ENCODE measurements around the gene LGALS16. TPM values are rescaled to one million over a fixed set of nuclear protein-coding genes. Genes with fewer than 3 reads are reported as not detected.
A peak's percentile ranks its signal among the peaks of the same experiment; 100 is the strongest.
"Not testable (repeated sequence)": the region's sequence is repeated elsewhere in the genome, so short reads cannot be mapped to it uniquely, and the experiment has no call there.

Gene LGALS16
- total RNA-seq, 1 experiment from 2014 or later = not detected

DNA sequence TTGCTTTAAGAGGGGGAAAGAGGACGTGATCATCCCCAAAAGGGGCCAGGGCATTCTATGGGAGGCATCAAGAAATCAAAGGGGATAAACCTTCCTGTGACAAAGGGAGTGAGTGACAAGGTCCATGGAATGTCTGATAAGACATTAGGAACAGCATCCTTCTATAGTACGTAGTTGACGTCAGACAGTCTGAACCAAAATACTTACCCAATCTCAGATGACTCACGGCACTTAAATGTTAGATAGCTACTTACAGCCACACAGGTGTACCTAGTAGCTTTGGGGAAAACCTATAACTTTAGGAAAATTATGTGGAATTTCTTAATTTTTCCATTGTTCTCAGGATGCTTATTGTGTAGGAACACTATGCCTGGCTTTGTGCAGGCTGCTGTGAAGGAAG, 4.9 kb downstream of the LGALS16 start:
- H3K4me3 ChIP-seq (ENCODE audit: insufficient read depth, low read depth, low read length) = no peak overlapping the region
- no peaks in the 10 kb centered on the region; the same call in 1 of the 2 replicates for H3K27me3 ChIP-seq (ENCODE audit: control insufficient read depth, insufficient read depth, low read length)
- no peak for DNase-seq
- H3K36me3 ChIP-seq (replicated peaks; ENCODE audit: control insufficient read depth, insufficient read depth, low read length) = no peaks in the 10 kb centered on the region

- DNase-seq = no peak
- H3K36me3 ChIP-seq (replicated peaks; ENCODE audit: control insufficient read depth, insufficient read depth, low read length) = no peaks in the 10 kb centered on the region
- H3K4me3 ChIP-seq (ENCODE audit: insufficient read depth, low read depth, low read length) = no peak overlapping the region
Measured at GRCh38 chr19:39661565-39661964, 5.9 kb downstream of the LGALS16 start.

DNA sequence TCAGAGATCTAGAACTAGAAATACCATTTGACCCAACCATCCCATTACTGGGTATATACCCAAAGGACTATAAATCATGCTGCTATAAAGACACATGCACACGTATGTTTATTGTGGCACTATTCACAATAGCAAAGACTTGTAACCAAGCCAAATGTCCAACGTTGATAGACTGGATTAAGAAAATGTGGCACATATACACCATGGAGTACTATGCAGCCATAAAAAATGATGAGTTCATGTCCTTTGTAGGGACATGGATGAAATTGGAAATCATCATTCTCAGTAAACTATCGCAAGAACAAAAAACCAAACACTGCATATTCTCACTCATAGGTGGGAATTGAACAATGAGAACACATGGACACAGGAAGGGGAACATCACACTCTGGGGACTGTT, 14.1 kb downstream of the LGALS16 start:
- H3K27me3 ChIP-seq (ENCODE audit: control insufficient read depth, insufficient read depth, low read length); DNase-seq; H3K36me3 ChIP-seq (replicated peaks; ENCODE audit: control insufficient read depth, insufficient read depth, low read length); H3K4me3 ChIP-seq (ENCODE audit: insufficient read depth, low read depth, low read length): not testable (repeated sequence)

More at GRCh38 chr19:39661565-39661964, 5.9 kb downstream of the LGALS16 start:
- H3K27me3 ChIP-seq (ENCODE audit: control insufficient read depth, insufficient read depth, low read length) = no peaks in the 10 kb centered on the region; the same call in 1 of the 2 replicates

DNA sequence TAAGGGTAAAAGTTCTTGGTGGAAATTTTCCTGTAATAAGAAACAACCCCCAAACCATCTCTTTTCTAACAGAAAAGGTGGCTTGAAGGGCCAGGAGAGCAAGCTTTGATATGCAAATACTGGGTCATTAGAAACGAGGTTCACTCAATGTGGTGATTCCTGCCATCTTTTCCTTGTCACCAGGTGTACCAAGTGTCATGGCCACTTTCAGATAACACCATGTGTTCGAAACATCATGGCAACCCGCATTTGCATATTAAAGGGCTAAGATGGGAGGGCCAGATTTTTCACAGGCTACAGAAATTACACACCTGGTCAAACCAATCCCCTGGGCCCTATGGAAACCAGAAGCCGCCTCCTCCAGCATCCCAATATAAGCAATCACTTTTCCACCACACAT, 15.3 kb downstream of the LGALS16 start:
- Histone ChIP-seq H3K36me3 (replicated peaks; ENCODE audit: control insufficient read depth, insufficient read depth, low read length) (no peaks in the 10 kb centered on the region), H3K27me3 (ENCODE audit: control insufficient read depth, insufficient read depth, low read length) (no peaks in the 10 kb centered on the region), H3K4me3 (ENCODE audit: insufficient read depth, low read depth, low read length) (no peak overlapping the region)
- DNase-seq = no peak

- no peak overlapping the region for H3K4me3 ChIP-seq (ENCODE audit: insufficient read depth, low read depth, low read length)
- DNase-seq = peak; percentile 35
- no peaks in the 10 kb centered on the region for H3K27me3 ChIP-seq (ENCODE audit: control insufficient read depth, insufficient read depth, low read length)
- no peaks in the 10 kb centered on the region for H3K36me3 ChIP-seq (replicated peaks; ENCODE audit: control insufficient read depth, insufficient read depth, low read length)
Measured at GRCh38 chr19:39671739-39672363, 16.1 kb downstream of the LGALS16 start.

- Histone ChIP-seq H3K36me3 (replicated peaks; ENCODE audit: control insufficient read depth, insufficient read depth, low read length) (no peaks in the 10 kb centered on the region), H3K27me3 (ENCODE audit: control insufficient read depth, insufficient read depth, low read length) (no peaks in the 10 kb centered on the region), H3K4me3 (ENCODE audit: insufficient read depth, low read depth, low read length) (no peak overlapping the region)
- DNase-seq = no peak
Measured at GRCh38 chr19:39672473-39672872, 16.8 kb downstream of the LGALS16 start.

DNA sequence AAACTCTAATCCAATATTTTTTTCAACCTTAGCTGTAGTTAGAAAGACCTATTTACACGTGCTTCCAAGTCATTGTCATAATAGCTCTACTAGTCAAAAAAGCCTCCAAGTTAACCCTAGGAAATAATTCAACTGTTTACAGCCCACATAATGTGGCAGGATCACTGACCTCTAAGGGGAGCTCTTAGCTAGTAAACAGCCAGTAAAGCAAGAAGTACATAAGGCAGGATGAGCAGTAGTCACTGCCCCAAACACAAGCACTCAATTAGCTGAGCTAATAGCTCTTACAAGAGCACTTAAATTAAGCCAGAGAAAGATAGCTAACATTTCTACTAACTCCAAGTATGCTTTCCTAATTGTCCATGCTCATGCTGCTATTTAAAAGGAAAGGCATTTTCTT, 18.1 kb downstream of the LGALS16 start:
- not testable (repeated sequence) for H3K4me3 ChIP-seq (ENCODE audit: insufficient read depth, low read depth, low read length); H3K27me3 ChIP-seq (ENCODE audit: control insufficient read depth, insufficient read depth, low read length); DNase-seq; H3K36me3 ChIP-seq (replicated peaks; ENCODE audit: control insufficient read depth, insufficient read depth, low read length)

GRCh38 chr19:39676004-39676403, 20.3 kb downstream of the LGALS16 start:
- no peaks in the 10 kb centered on the region for H3K36me3 ChIP-seq (replicated peaks; ENCODE audit: control insufficient read depth, insufficient read depth, low read length)
- no peak overlapping the region for H3K4me3 ChIP-seq (ENCODE audit: insufficient read depth, low read depth, low read length)
- DNase-seq = no peak
- H3K27me3 ChIP-seq (ENCODE audit: control insufficient read depth, insufficient read depth, low read length) = no peaks in the 10 kb centered on the region

GRCh38 chr19:39677961-39678889, 22.5 kb downstream of the LGALS16 start:
- DNase-seq = no peak
- H3K36me3 ChIP-seq (replicated peaks; ENCODE audit: control insufficient read depth, insufficient read depth, low read length) = no peaks in the 10 kb centered on the region
- no peaks in the 10 kb centered on the region for H3K27me3 ChIP-seq (ENCODE audit: control insufficient read depth, insufficient read depth, low read length)
- no peak overlapping the region for H3K4me3 ChIP-seq (ENCODE audit: insufficient read depth, low read depth, low read length)

DNA sequence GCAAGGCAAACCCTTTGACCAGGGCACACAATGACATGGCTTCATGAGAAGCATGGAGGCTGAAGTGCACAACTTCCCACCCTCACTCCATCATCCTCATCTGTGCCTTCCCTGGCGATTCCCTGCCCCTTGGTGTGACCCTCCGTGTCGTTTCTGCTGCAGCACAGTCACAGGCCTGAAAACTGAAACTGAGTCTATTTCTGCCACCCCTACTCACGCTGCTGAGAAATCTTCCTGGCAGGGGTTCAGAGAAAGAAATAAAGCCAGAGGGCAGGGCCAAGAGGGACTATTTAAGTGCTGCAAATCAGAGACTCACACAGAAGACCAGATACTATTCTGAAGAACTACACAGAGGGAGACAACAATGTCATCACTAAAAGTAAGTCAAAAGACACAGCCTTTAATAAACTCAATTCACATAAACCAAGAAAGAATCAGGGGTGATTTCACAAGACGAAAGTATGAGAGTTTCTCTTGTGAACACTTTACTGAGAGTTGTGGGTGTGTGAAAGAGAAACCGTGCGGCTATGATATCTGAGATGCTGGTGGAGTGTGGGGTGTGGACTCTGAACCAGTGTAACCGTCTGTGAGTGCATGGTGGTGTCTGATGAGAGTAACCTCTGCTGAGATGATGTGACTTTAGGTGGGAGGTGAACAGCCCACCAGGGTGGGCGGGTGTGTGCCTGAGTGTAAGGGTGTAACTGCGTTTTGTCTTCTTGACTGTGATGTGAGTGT, 23.5 kb downstream of the LGALS16 start:
- Histone ChIP-seq H3K36me3 (replicated peaks; ENCODE audit: control insufficient read depth, insufficient read depth, low read length) (no peaks in the 10 kb centered on the region), H3K4me3 (ENCODE audit: insufficient read depth, low read depth, low read length) (no peak overlapping the region), H3K27me3 (ENCODE audit: control insufficient read depth, insufficient read depth, low read length) (no peaks in the 10 kb centered on the region)
- DNase-seq = no peak

GRCh38 chr19:39679791-39680168, 24.1 kb downstream of the LGALS16 start:
- no peaks in the 10 kb centered on the region for H3K36me3 ChIP-seq (replicated peaks; ENCODE audit: control insufficient read depth, insufficient read depth, low read length)
- no peak overlapping the region for H3K4me3 ChIP-seq (ENCODE audit: insufficient read depth, low read depth, low read length)

GRCh38 chr19:39680593-39680992, 24.9 kb downstream of the LGALS16 start:
- H3K36me3 ChIP-seq (replicated peaks; ENCODE audit: control insufficient read depth, insufficient read depth, low read length) = no peaks in the 10 kb centered on the region
- H3K4me3 ChIP-seq (ENCODE audit: insufficient read depth, low read depth, low read length) = no peak overlapping the region
- DNase-seq = no peak
- H3K27me3 ChIP-seq (ENCODE audit: control insufficient read depth, insufficient read depth, low read length) = no peaks in the 10 kb centered on the region

More at GRCh38 chr19:39679791-39680168, 24.1 kb downstream of the LGALS16 start:
- H3K27me3 ChIP-seq (ENCODE audit: control insufficient read depth, insufficient read depth, low read length) = no peaks in the 10 kb centered on the region
- no peak for DNase-seq

GRCh38 chr19:39681416-39681815, 25.7 kb downstream of the LGALS16 start:
- Histone ChIP-seq H3K4me3 (ENCODE audit: insufficient read depth, low read depth, low read length) (no peak overlapping the region), H3K27me3 (ENCODE audit: control insufficient read depth, insufficient read depth, low read length) (no peaks in the 10 kb centered on the region), H3K36me3 (replicated peaks; ENCODE audit: control insufficient read depth, insufficient read depth, low read length) (no peaks in the 10 kb centered on the region)
- DNase-seq = no peak

DNA sequence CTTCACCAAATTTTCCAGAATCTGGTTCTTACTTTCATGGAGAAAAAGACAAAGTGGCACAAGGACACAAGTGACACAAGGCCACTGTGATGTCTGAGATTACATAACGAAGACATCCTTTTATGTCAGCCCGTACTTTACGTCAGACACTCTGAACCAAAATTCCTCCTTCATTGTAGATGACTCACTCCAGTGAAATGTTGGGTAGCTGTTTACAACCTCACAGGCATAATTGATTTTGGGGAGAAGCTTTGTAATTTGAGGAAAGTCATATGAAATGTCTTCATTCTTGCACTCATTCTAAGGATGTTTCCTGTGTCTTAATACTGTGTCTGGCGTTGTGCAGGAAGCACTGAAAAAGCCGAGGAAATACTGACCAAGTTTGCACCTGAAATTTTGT, 28.6 kb downstream of the LGALS16 start:
- no peaks in the 10 kb centered on the region for H3K36me3 ChIP-seq (replicated peaks; ENCODE audit: control insufficient read depth, insufficient read depth, low read length)
- DNase-seq = no peak
- no peak overlapping the region for H3K4me3 ChIP-seq (ENCODE audit: insufficient read depth, low read depth, low read length)
- H3K27me3 ChIP-seq (ENCODE audit: control insufficient read depth, insufficient read depth, low read length) = no peaks in the 10 kb centered on the region

Measured in H7 (cell line).